ENCODE results near the gene CNTN2.

DNA sequence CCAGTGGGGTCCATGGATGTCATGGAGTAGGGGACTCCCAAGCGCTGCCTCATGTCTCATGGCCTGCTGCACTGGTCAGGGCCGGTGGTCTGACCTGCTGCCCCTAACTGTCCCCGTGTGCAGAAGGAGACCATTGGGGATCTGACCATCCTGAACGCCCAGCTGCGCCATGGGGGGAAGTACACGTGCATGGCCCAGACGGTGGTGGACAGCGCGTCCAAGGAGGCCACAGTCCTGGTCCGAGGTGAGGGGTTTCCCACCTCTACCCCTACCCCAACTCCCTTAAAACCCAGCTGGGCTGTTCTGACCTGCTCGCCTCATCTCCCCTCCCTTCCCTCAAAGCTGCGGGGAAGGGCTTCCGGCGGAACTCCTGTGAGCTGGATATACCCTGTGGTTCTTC, 22.7 kb downstream of the CNTN2 start:
- TF ChIP-seq, protein P1, sequence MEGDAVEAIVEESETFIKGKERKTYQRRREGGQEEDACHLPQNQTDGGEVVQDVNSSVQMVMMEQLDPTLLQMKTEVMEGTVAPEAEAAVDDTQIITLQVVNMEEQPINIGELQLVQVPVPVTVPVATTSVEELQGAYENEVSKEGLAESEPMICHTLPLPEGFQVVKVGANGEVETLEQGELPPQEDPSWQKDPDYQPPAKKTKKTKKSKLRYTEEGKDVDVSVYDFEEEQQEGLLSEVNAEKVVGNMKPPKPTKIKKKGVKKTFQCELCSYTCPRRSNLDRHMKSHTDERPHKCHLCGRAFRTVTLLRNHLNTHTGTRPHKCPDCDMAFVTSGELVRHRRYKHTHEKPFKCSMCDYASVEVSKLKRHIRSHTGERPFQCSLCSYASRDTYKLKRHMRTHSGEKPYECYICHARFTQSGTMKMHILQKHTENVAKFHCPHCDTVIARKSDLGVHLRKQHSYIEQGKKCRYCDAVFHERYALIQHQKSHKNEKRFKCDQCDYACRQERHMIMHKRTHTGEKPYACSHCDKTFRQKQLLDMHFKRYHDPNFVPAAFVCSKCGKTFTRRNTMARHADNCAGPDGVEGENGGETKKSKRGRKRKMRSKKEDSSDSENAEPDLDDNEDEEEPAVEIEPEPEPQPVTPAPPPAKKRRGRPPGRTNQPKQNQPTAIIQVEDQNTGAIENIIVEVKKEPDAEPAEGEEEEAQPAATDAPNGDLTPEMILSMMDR (IDR thresholded peaks at IDR 0.05; ENCODE audit: low read length) = no peak
- TF ChIP-seq EZH2 (optimal IDR thresholded peaks at IDR 0.05; ENCODE audit: low read depth, low read length) (no peak), EZH2phosphoT487 (IDR thresholded peaks at IDR 0.05; ENCODE audit: low read length) (no peak)

Data from MM.1S (cell line).